GM12878 (cell line): ENCODE measurements around the gene DNAH9. TPM values are rescaled to one million over a fixed set of nuclear protein-coding genes. Genes with fewer than 3 reads are reported as not detected.

Experiments
- BRCA1 ChIP-seq: IDR thresholded peaks from 2 replicates; pipeline ENCODE4 v1.6.1; 2011; ENCODE audit warnings: low read depth, low read length, improper control_type of control experiment
- EZH2 ChIP-seq: IDR thresholded peaks from 2 replicates; pipeline ENCODE4 v1.6.1; 2012; ENCODE audit warnings: low read depth, mild to moderate bottlenecking, control low read depth, inconsistent platforms, low read length, borderline replicate concordance; ENCODE audit not compliant: control insufficient read depth
- HCFC1 ChIP-seq: fragments of 150-350 bp; IDR thresholded peaks from 2 replicates; pipeline ENCODE4 v1.6.1; 2014; ENCODE audit warnings: low read length
- MTA2 ChIP-seq: fragments of 450-650 bp; IDR thresholded peaks from 2 replicates; pipeline ENCODE4 v1.6.1; 2016; ENCODE audit warnings: low read depth, mild to moderate bottlenecking, moderate library complexity
- NFYA ChIP-seq: IDR thresholded peaks from 2 replicates; pipeline ENCODE4 v1.6.1; 2011; ENCODE audit warnings: low read depth, mild to moderate bottlenecking, low read length, improper control_type of control experiment, borderline replicate concordance
- SIX5 ChIP-seq: IDR thresholded peaks from 2 replicates; pipeline ENCODE4 v1.6.1; 2011; ENCODE audit warnings: mild to moderate bottlenecking, low read depth, low read length, moderate library complexity; ENCODE audit not compliant: severe bottlenecking
- SMAD5 ChIP-seq: IDR thresholded peaks from 2 replicates; pipeline ENCODE4 v1.6.1; 2016; ENCODE audit warnings: antibody characterized with exemption, low read depth
- SMC3 ChIP-seq: IDR thresholded peaks from 2 replicates; pipeline ENCODE4 v1.6.1; 2011; ENCODE audit warnings: low read length, improper control_type of control experiment, borderline replicate concordance
- SREBF2 ChIP-seq: IDR thresholded peaks from 2 replicates; pipeline ENCODE4 v1.6.1; 2012; ENCODE audit warnings: mild to moderate bottlenecking, low read length
- ZBTB40 ChIP-seq: fragments of 450-650 bp; IDR thresholded peaks from 2 replicates; pipeline ENCODE4 v1.6.1; 2016; ENCODE audit warnings: mild to moderate bottlenecking, moderate library complexity, borderline replicate concordance
- polyA plus RNA-seq, 11 experiments: library from polyadenylated mRNA; depleted of rRNA in 4 of 11; unstranded in 6 of 11; stranded (reverse) in 5 of 11; fragments of >200 nt; fragmentation: Nextera tagmentation in 4 of 11; fragmentation: Illumina TruSeq in 1 of 11; extraction: Ambion mirVana in 4 of 11; extraction: Trizol in 1 of 11; gene quantifications; 1 replicate in 1 of 11; 2 replicates in 10 of 11; pipeline versions ENCODE4 v1.2.1 to v1.2.3, GENCODE V29; 2011 to 2016; ENCODE audit warnings: inconsistent platforms in 2 of 11, missing spikeins in 2 of 11, low read depth in 1 of 11
- total RNA-seq, 4 experiments: library from RNA; depleted of rRNA in 3 of 4; stranded (reverse); fragments of >200 nt in 3 of 4; fragmentation: Illumina TruSeq in 1 of 4; extraction: Trizol in 1 of 4; gene quantifications; 2 replicates each; pipeline versions ENCODE4 v1.2.1 to v1.2.3, GENCODE V29; 2013 to 2021

Gene DNAH9
- total and polyA plus RNA-seq, 10 of the 15 experiments (the other 5 are each of a cell fraction or from before 2014, with no cell fraction given) = 0.10 to 0.40 (median 0.19) TPM; not detected in 7

- TF ChIP-seq ZBTB40 = no peak
- no peak for TF ChIP-seq SMC3
- TF ChIP-seq NFYA = no peak
- TF ChIP-seq HCFC1 = no peak
- TF ChIP-seq EZH2 = no peak
- no peak for TF ChIP-seq SMAD5
- no peak for TF ChIP-seq MTA2
- TF ChIP-seq BRCA1 = no peak
- TF ChIP-seq SIX5 = no peak
- TF ChIP-seq SREBF2 = no peak
These were observed 334.1 kb downstream of the DNAH9 start (continued) for GRCh38 chr17:11932337-11932898.
